H54 (cell line): ENCODE data around the gene FBXL17.

ENCODE experiments used
- DNase-seq: peaks from one replicate; pipeline ENCODE4 v3.0.0; 2011; ENCODE audit warnings: low spot score, mixed read lengths; ENCODE audit not compliant: insufficient read length
- FAIRE-seq: peaks from 3 replicates; lab custom pipeline; 2011; peaks lifted over from hg19 to GRCh38; lab: Jason Lieb, UNC
- POLR2A ChIP-seq: IDR thresholded peaks from 2 replicates; pipeline ENCODE4 v1.6.1; 2011; ENCODE audit warnings: low read depth, mild to moderate bottlenecking, low read length

Gene FBXL17

DNA sequence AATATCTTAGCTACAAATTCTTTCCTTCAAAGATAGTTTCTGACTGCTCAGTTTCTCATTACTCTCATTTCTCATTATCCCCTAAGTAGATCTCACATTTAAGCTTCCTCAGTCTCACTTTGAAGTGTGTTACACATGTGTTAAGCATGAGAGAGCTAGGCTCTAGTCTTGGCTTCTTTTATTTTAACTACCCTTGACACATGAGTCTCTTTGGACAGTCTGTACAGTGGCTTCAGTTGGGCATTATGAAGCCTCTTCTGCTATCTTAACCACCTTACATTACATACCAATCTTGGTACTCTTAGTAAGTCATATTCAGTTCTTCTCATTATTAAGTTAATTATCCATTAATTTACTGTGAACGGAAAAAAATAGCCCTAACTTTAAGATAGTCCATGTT is 232.5 kb downstream of the FBXL17 start:
- no peak for FAIRE-seq

DNA sequence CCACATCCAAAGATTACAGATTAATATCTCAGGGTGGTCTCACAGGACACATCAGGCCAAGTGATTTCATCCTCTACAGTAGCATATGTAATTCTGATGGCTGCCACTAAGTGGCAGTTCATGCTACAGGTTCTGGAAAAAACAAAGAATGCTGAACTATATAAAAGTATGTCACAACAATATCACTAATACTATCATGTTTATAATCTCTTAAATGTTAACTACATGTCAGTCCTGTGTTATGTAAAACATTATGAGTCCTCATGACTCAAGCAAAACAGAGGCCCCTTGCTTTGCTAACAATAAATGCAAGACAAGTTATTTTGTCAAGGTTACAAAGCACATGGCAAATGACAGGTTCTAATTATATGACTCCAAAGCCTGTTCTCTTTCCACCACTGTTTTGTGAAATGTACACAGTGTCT is 233.2 kb downstream of the FBXL17 start:
- TF ChIP-seq POLR2A, result no peak
- DNase-seq, result no peak
- FAIRE-seq, result peak; percentile 90

More for the DNA sequence above, 232.5 kb downstream of the FBXL17 start:
- no peak for DNase-seq
- no peak for TF ChIP-seq POLR2A

DNA sequence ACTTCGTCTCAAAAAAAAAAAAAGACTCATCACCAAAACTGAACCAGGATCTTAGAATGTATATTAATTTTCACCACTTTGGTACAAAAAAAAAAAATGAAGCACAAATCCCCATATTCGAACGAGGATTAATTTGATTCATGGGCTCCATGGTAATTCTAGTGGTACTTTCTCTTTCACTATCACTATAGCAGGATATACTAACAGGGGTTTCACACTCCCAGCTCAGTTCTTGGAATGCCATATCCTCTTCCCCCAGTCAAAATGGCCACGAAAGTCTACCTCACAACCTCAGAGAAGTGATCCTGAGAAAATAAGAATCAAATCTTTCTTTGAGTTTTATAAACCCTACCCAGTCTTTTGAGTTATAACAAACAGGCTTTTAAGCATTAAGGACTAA is 235.7 kb downstream of the FBXL17 start:
- TF ChIP-seq POLR2A, result no peak
- no peak for FAIRE-seq

DNA sequence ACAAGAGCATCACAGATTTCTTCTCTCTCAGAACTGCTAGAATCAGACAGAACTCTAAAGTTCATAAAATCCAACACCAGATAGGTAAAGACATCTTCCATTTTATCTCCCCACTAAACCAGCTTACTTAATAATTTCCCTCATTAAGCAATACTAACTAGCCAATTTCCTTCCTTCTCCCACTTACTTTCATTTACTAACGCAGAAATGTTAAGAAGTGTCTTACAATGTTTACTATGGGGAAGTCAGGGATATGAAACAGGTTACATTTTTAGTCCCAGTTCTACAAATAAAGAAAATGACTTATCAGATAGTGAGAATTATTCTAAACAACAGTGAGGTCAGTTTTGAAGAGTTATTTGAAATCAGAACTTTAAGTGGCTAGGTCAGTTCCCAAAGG is 236.5 kb downstream of the FBXL17 start:
- FAIRE-seq (no peak), DNase-seq (no peak)
- no peak for TF ChIP-seq POLR2A

More for the DNA sequence above, 235.7 kb downstream of the FBXL17 start:
- no peak for DNase-seq

DNA sequence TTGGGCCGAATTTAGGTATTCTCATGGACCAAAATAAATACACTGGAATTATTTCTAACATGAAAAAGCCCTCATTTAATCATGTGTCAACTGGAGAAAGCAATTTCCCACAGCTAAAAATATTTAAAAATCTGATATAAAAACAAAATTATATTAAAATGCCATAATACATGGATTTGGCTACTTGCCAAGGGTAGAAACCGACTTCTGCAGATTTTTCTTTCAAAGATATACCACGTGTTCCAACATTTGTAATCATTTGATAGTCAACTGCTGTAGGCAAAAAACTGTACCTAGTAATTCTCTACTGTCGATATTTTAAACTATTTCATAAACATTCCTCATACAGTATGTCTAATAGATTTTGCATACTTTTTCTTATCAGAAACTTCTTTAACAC is 237.6 kb downstream of the FBXL17 start:
- DNase-seq, result no peak
- FAIRE-seq, result no peak
- no peak for TF ChIP-seq POLR2A

DNA sequence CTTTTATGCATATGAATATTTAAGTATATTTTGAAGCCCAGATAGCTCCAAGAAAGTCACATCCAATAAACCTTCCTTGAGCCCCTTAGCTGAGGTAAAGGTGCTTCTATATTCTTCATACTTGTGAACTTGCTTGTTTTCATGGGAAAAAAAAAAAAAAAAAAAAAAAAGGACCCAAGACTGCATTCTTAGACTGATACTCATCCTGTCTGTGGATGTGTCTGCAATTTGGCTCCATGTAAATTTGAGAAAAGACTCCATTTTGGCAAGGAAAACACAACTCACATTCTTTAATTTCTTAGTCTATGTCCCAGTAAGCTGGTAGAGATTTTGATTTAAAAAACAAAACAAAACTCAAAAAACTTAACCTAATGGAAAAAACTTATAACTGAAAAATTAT is 238.3 kb downstream of the FBXL17 start:
- no peak for FAIRE-seq
- DNase-seq, result no peak
- no peak for TF ChIP-seq POLR2A

DNA sequence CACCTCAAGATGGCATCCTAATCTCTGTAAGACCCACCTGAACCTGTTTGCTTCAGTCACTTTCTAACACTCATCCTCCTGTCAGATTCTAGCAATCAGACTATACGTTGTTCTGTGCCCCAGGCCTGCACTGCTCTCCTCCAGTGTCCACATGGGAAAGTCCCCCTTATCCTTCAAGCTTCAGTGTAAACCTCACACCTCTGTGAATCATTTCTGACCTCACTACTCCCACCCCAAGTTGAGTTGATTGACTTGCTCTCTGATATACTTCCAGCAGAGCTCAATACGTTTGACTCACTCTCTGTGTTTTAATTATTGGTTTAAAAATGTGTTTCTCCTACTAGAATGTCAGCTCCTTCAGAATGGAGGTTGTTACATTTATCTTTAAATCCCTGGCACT is 240.2 kb downstream of the FBXL17 start:
- DNase-seq, result no peak
- no peak for FAIRE-seq
- TF ChIP-seq POLR2A, result no peak

DNA sequence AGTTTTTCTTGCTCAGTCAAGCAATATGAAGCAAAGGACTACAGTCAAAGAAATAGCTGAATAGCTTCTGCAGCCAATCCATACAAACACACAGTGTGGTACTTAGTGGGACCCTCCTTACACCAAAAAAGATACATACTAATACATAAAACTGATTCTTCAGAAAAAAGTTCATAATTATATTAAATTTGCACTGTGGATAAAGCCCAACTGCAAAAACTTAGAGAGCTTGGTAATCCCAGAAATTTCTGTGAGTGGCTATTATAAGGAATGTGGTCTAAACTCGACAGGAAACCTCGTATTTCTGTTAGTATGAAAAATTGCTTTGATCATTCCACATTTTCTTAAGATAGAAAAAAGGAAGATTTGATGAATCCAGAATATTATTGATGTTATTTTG is 245.4 kb downstream of the FBXL17 start:
- FAIRE-seq (no peak), DNase-seq (no peak)
- TF ChIP-seq POLR2A, result no peak

DNA sequence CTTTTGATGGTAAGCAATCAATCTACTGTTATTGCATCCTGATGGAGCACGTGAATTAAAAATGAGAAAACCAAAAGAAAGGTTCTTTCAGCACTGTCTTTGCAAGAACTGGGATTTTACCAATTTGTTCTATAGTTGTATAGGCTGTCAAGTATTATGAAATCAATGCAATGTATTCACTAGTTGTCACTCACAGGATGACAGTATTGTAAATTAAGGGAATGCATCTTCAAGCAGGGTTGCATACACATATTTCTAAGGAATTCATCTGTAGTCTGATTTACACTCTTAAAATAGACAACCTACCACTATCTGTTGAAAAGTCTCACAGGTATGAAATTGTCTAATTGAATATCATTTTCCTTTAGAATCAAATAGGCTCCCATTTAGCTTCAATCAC is 252.8 kb downstream of the FBXL17 start:
- no peak for TF ChIP-seq POLR2A
- no peak for DNase-seq
- FAIRE-seq, result no peak

DNA sequence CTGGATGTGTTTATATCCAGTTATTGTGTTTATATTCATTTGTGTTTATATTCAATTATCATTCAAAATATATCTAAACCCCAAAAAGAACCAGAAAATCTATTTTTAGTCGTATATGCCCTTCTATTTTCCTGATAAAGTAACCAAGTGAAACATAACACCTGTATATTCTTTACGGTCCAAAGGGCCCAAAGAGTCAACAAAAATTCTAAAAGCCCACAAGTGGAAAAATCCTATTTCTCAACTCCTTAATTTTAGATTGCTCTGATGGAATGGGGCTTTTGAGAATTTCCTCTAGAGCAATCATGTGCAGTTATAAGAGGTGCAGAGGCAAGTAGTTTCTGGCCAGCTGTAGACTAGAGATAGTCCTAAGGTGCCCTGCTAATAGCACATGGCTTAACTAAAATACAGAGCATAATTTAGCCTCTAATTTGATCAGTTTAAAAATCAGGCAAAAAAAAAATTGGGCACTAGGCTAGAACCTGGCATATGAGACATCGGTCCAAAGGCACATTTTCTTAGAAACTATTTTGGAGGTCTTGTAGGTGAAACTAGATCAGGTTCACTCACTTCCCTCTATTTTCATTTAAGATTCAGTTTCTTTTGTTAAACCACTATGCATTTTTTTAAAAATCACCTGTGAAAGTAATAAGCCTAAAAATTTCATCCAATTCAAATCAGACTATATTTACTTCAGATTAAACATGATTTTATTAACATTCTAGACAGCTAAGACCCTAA is 256.0 kb downstream of the FBXL17 start:
- FAIRE-seq, result no peak
- no peak for TF ChIP-seq POLR2A

DNA sequence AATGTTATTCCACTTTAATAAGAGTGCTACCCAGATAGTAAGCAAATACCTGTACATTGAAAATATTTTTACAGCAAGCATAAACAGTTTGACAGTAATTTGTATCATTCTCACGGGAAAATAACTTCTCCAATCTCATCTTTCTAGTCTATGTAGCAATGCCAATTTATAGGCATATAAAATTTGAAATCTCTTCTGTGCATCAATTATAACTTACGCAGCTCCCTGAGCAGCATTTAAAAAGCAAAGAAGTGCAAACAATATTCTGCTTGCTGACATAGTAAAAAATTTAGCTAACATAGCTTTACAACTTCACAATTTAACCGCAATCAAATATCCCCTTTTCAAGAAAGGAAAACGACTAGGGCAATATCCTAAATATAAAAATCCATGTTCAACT is 257.3 kb downstream of the FBXL17 start:
- TF ChIP-seq POLR2A, result no peak
- DNase-seq (no peak), FAIRE-seq (no peak)

More for the DNA sequence above, 256.0 kb downstream of the FBXL17 start:
- no peak for DNase-seq

DNA sequence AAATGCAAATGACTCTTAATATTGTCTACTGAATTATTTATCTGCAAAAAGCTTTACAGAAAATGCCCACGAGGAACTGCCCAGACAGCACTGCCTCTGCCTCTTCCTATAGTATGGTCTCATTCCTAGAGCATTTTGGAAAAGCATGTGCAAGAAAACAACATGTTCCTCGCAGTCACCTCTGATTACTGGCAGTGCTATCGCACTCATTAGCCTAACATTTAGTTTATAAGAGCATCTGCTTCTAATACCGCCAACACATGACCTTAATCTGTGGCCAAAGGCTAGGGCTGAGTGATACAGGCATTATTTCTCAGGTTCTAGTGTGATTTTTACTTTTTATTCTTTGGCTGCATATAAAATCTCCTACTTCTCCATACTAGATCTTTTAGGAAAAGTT is 259.2 kb downstream of the FBXL17 start:
- no peak for DNase-seq
- FAIRE-seq, result no peak
- TF ChIP-seq POLR2A, result no peak

DNA sequence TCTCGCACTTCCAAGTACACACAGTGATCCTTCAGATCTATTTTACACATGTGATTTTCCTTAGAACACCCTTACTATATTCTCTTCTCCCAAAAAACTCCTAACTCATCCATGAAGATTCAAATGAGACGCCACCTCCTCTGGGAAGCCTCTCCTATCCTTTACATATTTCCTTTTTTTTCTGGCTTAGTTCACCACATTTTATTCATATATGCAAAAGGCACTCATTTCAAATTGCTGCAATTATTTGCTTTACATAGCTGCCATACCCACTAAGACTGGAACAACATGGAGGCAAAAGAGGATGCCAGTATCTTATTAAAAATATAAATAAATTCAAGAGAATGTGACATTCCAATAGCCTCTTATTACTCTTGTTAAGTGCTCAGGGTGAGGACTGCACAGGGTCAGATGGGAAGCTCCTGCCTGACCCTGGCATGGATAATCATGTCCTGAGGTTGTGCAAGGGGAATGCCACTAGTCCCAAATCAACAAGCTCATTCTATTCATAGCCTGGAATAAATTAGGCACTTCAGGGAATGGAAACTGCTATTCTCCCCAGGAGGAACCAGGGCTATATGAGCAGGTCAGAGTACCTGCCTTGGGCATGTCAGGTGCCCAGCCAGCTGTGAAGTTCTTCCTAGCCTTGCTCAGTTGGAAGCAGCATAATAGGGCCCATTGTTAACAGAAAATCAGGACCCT is 262.9 kb downstream of the FBXL17 start:
- no peak for TF ChIP-seq POLR2A
- no peak for DNase-seq
- FAIRE-seq, result no peak

DNA sequence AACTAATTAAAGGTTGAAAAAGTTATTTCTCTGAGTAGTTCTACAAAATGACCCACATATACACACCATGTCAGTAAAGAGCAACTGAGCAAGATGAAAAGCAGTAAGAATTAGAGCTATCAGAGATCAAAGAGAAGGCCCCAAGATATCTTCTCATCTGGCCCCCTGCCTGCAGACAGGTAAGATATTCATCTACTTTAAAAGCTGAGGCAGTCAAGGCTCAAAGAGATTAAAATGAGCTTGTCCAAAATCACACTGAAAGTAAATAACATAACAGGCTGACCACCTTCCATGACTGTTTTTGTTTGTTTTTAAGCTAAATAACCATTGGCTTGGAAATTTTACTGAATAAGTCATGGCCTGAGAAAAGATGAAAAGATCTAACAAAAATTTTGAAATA is 266.2 kb downstream of the FBXL17 start:
- DNase-seq (no peak), FAIRE-seq (no peak)
- TF ChIP-seq POLR2A, result no peak

DNA sequence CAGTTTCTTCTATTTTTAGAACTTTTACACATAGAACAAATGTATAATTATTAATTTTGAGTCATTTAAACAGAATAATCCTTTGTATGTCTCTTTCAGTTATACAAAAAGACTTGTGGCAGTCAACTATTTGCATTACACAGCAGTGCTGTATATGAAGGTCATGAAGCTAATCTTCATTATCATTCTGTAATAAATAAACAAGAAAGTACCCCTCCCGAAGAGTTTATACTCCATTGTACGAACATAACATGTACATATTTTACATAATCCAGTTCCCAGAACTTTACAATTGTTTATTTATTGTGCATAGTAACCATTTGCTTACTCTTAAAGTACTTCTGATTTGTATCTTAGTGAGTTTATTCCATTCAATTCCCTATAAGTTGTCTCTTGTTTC is 267.9 kb downstream of the FBXL17 start:
- TF ChIP-seq POLR2A, result no peak
- FAIRE-seq (no peak), DNase-seq (no peak)
